Suppressor macrophage (primary cell): ENCODE results near the gene ASIC2.

Experiments used
- DNase-seq, 4 experiments: peaks; one replicate each; pipeline ENCODE4 v3.0.0-alpha.2; 2020 to 2022

Gene ASIC2

DNA sequence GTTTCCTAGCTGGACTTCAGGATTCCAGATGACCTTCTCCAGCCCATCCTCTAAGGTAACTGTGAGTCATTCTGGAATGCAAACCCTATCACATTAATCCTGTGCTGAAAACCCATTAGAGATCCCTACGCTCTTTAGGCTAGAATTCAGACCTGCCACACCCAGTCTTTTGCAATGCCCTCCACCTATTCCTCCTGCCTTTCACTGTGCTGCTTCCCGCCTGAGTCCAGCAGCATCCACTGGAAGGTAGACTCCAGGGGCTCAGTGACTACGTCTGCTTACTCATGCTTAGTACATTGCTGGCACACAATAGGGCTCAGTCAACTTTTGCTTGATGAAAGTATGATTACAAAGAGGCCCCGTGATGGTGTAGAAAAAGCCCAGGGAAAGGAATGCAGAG, 180.3 kb downstream of the ASIC2 start:
- DNase-seq = no peak

DNA sequence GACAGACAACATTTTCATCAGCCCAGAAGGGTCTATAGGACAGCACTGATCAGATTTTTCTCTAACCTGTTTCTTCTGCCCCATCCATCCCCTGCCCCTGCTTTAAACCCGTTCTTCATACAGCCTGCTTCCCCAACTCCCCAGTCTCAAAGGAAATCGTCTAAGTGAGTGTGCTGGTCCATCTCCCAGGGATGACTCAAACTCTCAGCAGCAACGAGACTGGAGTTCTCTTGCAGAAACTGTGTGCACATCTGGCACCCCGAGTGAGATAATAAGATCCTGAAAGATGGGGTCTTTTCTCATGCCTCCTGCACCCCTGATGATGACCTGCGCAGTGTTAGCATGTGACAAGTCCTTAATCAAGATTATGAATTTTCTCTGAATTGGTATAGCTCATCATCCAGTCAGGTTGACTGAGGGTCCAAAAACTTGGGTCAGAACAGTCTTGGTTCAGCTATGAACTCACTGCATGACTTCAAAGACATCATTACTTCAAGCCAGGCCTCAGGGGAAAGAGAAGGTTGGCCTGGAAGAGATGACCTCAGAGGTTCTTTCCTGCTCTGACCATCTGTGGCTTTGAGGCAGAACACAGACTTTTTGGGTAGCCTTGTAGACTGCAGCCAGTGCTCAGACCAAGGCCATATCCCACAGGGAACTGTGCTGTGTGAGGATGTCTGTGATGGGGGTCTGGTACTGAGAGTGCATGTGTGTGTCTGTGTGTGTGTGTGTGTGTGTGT, 183.6 kb downstream of the ASIC2 start:
- DNase-seq = no peak

DNA sequence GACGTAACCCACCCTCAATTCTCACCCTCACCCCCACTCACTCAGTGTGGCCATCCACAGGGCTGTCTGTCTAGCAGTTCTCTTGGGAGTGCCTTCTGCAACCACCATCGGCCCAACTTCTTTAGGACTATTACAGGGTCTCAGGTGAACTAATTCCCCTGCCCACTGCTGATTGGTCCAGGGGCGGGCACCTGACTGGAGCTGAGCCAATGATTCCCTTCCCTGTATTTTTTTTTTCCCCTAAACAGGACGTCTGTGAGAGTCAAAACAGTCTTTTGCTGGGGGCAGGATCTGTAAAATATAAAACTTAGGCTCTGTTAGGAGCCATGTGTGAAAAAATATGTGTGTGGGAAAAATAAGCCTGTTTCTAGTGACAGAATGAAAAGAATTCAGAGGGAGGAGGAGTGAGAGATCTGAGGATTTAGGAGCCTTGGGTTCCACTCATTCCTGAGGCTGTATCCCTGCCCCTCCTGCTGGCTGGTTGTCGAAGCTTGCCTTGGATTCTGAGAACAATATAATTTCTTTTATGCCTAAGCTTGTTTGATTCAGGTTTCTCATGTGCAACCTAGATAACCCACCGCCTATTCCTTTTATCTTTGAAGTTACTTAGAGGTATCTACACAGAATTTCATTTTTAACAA, 186.4 kb downstream of the ASIC2 start:
- DNase-seq = no peak

DNA sequence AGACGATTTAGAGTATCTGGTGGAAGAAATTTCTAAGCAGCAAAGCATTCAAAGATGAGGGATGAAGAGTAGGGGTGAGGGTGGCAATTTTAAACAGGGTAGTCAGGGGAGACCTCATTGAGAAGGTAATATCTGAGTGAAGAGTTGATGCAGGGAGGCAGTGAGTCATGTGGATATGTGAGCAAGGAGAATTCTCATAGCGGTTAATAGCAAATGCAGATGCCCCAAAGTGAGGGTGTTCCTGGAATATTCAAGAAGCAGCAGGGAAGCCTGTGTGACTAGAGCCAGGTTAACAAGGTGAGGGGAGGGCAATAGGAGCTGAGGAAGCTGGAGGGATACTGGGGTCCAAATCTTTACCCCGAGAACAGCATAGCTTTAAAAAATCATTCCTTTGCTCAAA, 187.2 kb downstream of the ASIC2 start:
- DNase-seq = no peak

DNA sequence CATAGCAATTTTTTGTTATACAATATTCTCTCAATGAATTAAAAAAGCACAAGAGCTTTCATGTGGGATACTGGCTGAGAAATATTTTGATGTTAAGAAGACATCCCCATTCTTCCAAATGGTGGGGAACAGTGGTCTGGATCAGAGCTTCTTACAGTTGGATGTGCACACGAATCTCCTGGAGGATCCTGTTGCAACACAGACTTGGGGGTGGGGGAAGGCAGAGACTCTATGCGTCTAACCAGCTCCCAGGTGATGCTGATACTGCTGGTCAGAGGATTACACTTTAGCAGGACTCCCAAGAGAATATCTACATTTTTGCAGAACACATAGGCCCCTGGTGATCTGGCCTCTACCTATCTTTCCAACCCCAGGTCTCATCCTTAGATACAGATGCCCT, 193.2 kb downstream of the ASIC2 start:
- no peak for DNase-seq

DNA sequence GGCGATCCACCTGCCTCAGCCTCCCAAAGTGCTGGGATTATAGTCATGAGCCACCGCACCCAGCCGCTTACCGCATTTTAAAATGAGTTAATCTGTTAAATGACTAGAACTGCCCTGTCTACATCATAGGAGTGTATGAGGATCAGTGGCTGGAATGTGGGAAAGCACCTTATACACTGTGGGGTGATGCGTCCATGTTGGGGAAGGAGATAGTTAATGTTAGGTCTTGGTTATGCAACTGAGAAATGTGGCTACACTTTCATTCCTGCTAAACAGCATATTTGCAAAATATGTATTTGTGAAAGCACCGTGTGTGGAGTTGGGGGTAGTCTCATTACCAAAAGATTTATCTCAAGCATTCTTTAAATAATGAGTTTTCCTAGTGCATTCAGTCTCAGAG, 193.8 kb downstream of the ASIC2 start:
- DNase-seq = no peak

DNA sequence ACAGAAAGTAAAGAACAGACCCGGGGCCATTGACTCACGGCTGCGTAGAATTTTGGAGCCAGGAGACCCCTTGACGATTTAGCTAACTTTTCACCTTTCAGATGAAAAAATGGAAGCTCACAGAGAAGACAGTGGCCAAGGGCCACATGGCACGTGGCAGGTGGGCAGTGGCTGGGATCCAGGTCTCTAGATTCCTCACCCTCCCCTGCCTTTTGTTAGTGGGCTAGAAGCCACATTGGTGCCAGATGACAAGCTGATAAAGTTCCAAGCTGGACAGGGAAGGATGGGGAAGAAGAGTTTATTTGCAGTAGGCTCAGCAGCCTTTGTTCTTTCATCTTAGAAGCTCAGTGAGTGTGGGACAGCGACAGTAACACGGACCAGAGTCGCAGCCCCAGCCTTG, 195.7 kb downstream of the ASIC2 start:
- DNase-seq = no peak

DNA sequence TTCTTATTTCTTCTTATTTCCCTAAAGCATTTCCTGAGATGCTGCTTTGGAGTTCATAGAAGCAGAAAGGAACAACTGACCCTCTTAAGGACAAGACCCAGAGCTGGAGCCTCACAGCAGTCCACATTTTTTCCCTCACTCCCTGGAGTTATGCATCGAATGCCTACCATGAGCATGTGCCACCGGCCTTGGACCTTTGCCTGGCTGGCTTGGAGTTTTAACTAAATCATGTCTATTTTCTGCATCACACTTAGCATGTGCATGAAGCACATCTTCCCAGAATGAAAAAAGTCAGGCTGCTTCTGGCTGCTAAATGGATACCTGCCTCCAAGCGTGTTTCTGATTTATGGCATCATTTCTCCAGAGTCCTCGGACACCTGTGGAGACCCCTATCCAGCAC, 196.9 kb downstream of the ASIC2 start:
- DNase-seq = no peak

DNA sequence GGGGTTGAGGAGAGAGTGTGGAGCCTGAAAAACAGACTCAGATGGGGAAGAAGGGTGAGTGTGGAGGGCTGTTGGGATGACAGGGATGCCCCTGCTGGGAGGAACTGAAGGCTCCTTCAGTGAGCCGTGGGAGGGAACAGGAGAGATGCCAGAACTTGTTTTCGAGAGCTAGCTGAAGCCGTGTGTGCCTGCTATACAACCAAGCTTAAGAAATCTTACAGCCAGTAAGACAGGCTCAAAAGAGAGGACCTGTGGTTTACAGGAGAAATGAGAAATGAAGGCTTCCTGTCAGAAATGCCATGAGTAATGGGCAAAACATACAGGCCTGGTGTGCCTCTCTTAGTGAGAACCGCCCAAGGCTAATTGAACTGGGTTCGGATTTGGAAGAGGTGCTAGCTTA, 201.8 kb downstream of the ASIC2 start:
- no peak for DNase-seq

DNA sequence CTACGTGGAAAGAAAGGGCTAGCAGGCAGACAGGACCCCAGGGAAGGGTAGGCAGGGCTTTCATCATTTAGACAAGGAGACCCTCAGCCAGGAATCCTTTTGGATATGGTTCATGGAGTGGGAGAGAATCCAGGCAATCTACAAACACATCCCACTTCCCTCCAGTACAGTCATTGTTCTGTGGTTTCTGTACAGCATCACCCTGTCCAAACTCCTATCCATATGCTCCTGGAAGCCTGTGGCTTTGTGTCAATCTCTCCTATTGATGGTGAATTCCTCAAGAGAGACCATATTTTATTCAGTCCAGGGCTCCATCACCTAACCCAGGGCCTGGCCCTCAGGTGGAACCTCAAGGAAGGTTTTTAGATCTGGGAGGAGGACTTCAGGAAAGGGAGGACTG, 202.3 kb downstream of the ASIC2 start:
- DNase-seq = no peak

DNA sequence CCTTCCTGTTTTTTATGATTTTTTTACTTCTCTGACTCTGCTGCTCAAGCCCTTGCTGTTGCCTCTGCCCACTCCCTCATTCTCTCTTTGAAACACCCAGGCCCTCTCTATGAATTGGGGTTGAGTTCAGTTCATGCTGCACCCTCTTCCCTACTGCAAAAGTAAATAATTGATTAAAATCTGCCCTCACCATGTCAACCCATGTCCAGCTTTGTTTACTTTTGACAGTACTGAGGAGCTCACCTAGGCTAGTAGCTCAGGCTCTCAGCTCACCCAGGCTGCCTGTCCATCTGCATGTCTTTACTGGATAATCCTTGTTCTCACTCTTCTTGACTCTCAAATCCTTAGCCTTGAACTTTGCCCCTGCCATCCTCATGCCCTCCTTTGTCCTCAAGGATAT, 206.2 kb downstream of the ASIC2 start:
- DNase-seq = no peak

DNA sequence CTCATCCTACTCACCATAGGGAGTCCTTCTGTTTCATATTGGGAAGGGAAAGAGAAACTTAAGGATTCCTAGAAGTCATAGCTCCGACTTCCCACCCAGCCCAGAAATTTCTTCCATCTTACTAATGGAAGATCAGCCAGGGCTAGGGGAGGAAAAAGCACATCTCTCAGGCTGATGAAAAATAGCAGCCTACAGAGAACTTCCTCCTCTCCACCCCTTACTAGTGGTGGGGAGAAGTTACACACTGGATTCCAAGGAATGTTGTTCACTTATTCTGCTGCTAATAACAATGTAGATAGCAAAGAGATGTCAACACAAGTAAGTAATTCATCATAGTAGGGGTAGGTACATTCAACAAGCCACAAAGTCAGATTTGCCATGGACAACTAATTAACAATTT, 207.1 kb downstream of the ASIC2 start:
- no peak for DNase-seq

DNA sequence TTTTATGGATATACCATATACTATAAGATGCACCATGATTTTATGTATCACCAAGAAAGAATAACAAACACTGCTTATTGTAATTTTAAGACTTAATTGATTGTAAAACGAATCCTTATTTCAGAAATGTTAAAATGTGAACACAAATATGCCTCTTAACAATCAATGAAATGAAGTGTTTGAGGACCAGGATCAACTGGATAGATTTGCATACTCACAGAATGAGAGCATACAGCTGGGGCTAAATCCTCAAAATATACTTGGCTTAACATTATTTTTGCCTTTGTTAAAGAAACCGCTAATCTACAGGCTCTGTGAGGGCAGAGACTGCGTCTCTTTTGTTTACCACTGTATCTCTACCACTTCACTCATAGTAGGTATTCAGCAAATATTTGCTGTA, 207.8 kb downstream of the ASIC2 start:
- no peak for DNase-seq

DNA sequence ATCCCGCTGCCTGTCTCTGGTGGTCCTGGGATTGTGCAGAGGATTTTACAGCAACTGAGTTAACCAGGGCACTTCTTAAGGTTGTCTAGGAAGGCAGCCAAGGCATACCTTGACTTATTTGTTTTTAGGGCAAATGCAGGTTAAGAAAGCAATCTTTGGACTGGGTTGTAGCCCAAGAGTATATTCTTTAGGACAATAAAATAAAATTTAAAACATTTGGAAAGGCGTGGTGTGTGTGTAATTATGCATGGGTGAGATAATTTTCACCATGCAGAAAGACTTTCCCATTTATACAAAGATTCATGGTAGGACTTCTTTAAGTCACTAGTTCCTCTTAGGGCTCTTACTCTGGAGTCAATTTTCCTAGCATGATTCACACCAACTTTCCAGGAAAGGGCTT, 208.3 kb downstream of the ASIC2 start:
- DNase-seq = no peak

DNA sequence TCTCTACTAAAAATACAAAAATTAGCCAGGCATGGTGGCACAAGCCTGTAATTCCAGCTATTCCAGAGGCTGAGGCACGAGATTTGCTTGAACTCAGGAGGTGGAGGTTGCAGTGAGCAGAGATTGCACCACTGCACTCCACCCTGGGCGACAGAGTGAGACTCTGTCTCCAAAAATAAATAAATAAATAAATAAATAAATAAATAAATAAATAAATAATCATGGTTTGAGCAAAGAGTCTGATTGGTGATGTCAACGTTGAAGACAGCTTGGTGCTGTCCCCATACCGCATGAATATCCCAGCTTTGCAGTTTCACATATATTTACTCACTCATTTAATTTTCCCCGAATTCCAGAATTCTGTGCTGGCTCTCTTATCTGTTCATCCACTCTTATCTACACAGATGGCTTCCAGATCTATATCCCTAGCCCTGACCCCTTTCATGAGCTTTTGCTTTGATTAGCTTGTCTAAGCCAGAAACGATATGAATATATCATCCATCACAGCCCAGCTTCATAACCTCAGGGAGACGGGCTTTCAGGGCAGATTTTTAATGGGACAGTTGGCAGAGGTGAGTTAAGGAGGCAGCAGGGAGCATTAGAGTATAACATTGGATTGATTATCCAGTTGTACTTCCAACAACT, 210.4 kb downstream of the ASIC2 start:
- no peak for DNase-seq

DNA sequence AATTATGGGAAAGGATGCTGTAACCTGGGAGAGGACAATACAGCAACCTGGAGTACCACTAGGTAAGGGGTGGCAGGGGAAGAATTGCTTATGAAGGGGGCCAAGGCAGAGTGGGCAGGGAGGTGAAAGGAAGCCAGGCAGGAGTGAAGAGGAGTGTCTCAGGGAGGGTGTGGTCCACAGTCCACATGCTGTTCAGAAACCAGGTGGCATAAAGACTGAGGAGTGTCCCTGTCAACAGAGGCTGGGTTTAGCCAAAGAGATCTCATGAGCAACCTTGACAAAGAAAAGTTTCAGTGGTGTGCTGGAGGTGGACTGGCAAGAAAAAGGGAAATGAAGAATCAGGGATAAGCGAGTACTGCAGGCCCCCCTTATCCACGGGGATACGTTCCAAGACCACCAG, 213.0 kb downstream of the ASIC2 start:
- DNase-seq = no peak

DNA sequence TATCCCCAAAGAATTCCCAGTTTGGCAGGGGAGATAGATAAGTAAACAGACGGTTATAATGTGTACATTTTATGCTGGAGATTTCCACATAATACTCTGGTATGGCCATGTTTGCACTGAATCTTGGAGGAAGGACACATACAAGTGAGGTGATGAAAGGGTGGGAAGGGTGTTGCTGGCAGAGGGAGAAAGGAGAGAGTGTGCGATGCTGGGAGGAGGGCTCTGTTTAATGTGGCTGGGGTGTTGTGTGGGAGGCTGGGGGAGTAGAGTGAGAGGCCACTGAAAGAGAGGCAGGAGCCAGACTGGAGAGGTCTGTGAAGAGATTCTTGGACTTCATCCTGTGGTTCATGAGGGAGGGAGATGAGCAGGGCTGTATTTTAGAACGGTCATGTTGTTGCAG, 213.9 kb downstream of the ASIC2 start:
- no peak for DNase-seq

DNA sequence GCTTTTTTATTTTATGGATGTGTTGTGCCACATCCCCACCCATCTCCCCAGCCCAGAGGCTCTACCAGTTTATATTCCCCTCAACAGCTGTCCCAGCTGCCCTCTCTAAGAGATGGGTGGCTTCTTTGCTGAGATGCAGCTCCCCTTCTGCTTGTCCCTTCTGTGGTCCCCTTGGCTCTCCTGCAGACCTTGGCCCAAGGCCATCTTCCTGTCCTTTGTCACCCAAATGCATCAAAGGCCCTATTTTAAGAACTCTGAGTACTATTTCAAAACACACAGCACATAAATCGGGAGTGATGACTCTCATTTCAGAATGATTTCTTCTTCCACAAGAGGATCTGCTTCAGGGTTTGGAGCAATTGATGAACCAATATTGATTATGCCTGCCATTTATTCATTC, 216.1 kb downstream of the ASIC2 start:
- no peak for DNase-seq

DNA sequence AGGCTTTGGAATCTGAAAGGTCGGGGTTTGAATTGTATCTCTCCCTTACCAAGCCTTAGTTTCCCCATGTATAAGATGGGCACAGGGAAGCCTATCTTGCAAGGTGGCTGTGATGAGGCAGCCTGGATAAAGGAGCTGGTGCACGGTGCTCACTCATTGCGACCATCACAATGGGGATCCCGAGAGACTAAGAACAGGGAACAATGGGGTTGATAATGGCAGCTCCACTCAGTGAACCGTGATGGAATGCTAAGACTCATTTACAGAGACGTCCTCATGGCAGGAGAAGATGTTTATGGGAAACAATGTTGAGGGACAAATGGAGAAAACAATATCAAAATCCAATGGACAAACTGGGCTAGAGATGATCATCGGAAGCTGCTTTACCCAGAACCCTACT, 219.7 kb downstream of the ASIC2 start:
- DNase-seq = no peak

DNA sequence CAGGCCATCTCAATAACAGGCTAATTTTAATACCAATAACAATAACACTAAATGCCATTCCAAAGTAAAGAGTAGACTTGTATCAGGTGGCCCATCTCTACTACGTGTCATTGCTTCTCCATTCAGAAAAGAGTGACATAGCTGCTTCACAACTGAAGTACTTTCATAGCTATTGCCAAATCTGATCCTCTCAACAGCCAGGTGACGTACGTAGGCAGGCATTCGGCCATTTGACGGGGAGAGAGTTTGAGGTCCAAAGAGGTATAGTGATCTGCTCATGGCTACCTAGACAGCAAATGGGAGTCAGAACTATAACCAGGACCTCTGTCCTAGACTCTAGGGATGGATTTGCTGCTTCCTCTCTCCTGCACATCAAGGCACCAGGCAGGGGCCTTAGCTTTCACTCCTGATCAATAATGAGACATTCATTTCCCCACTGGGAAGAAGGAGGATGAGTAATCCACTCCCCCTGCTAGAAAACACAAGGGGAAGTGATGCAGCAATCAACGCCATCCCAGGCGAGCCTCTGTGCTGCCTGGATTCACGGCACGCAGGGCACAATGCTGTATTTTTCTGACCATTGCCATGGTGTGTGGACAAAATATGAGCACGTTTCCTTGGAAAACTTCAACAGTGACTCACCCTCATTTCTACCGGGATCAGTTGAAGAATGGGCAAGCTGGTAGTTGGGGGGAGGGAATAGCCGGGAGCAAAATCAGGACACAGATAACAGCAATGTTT, 220.5 kb downstream of the ASIC2 start:
- DNase-seq = no peak

DNA sequence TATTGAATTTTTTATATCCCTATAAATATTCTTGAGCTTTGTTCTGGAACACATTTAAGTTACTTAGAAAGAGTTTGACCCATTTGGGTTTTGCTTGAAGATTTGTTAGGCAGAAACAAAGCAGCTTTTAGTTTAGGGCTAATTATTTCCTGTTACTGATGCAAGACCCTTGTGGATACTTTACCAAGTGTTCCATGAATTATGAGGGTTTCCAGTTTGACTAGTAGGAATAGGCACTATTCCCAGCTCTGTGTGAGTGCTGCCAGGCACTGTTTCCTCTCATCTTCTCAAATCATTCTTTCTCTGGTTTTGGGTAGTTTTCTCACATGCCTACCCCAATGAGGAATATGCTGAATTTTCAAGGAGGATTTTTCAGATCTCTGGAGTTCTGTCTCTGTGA, 221.4 kb downstream of the ASIC2 start:
- no peak for DNase-seq

DNA sequence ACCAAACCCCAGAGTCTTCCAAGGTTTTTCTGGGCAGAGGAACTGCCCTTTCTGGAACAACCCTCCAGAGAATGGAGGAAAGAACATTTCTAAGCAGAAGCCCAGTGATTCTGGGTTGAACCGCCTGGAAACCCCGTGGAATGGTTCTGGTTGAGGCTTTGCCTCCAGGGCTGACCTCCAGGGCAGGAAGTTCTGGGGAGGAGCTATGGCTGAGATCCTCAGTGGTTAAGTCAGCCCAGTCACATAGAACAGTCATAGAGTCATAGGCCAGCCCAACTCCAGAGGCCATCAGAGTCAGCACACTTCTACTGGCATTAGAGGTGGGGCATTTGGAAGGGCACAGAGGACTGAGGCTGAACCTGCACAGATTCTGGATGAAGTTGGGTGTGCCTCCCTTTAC, 235.5 kb downstream of the ASIC2 start:
- DNase-seq = no peak

DNA sequence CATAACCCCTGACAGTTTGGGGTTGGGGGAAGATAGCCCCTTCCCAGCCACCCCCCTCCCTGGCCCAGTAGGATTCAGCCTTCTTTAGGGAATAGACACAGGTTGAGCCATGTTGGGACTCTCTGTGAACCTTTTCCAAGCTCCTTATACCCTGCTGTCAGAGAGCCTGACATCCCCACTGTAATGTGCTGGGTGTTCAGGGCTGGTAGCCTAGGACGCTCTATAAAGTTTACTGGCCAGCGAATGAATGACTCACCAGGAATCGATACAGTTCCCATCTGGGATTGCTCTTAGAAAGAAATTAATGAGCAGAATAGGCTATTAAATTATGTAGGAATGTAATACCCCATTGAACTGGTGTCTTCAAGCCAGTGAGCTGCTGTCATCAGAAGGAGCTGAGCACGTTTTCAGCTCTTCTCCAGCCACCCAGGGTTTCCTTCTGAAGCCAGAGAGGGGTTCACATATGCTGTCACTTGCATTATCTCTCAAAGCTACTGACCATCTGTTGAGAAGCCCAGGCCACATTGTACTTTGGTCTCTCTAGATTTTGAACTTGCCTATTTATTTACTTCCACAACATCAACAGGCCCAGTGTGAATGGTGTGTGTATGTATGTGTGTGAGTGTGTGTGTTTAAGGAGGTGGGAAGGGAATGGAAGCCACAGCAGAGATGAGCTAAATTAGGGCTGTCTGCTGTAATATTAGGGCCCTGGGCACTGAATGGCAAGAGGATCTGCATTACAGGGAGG, 236.5 kb downstream of the ASIC2 start:
- no peak for DNase-seq
